Hematopoietic multipotent progenitor cell treated with erythropoietin and hydrocortisone succinate and interleukin-3 and kit ligand, for 15 days (in vitro differentiated cells): ENCODE measurements around the gene GLG1.
A peak's percentile ranks its signal among the peaks of the same experiment; 100 is the strongest.
"Not testable (repeated sequence)": the region's sequence is repeated elsewhere in the genome, so short reads cannot be mapped to it uniquely, and the experiment has no call there.

ENCODE experiments used
- DNase-seq: peaks from one replicate; pipeline ENCODE4 v3.0.0-alpha.2; 2015; ENCODE audit warnings: low spot score

The GLG1 gene

DNA sequence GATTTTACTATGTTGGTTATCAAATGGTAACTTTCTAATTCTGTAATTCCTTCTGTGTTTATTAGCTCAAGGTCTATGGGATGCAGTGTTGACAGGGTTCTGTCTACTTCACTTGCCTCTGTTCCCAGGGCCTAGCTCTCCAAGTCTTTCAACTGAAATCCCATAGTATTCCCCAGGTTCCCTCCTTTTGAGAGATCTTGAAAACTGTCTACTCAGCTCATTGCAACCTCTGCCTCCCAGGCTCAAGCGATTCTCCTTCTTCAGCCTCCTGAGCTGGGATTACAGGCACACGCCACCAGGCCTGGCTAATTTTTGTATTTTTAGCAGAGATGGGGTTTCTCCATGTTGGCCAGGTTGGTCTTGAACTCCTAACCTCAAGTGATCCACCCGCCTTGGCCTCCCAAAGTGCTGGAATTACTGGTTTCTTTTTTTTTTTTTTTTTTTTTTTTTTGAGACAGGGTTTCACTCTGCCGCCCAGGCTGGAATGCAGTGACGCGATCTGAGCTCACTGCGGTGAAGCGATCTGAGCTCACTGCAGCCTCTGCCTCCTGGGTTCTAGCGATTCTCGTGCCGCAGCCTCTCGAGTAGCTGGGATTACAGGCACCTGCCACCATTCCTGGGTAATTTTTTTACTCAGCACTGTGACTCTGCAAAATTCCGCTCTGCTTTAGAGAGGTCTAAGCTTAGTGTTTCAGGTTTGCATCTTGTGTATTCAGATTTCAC, 163.1 kb downstream of the GLG1 start:
- not testable (repeated sequence) for DNase-seq

- no peak for DNase-seq
Observed at GRCh38 chr16:74439685-74440084, 167.2 kb downstream of the GLG1 start.

GRCh38 chr16:74438492-74438979, 168.4 kb downstream of the GLG1 start:
- DNase-seq, result no peak

- DNase-seq, result no peak
Observed at GRCh38 chr16:74431516-74431915, 175.4 kb downstream of the GLG1 start.

- DNase-seq, result peak; percentile 49
Observed at GRCh38 chr16:74430036-74430712, 176.7 kb downstream of the GLG1 start.

DNA sequence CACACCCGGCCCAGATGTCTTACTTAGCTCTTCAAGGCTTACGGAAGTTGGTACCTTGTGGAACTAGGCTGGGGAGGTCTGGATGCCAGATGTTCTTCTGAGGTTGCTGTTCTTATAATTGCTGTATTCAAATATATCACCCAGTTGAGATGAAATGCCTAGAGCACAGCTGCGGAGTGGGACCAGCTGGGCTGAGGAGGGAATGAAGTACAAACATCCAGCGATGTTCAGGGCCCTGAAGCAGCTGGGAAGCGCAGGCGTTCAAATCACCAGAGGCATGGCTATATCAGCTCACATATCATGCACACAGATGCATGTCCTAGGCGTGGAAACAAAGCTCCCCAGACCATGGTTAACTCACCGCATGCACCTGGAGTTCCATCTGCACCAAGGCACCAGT, 178.4 kb downstream of the GLG1 start:
- DNase-seq, result not testable (repeated sequence)

DNA sequence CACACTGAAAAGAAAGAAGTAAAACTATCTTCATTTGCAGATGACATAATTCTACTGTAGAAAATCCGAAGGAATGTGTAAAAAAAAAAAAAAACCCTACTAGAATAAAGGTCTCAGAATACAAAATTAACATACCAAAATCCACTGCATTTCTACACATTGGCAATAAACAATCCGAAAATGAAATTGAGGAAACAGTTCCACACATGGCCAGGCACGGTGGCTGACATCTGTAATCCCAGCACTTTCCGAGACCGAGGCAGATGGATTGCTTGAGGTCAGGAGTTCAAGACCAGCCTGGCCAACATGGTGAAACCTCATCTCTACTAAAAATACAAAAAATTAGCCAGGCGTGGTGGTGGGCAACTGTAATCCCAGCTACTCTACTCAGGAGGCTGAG, 181.2 kb downstream of the GLG1 start:
- DNase-seq, result not testable (repeated sequence)

DNA sequence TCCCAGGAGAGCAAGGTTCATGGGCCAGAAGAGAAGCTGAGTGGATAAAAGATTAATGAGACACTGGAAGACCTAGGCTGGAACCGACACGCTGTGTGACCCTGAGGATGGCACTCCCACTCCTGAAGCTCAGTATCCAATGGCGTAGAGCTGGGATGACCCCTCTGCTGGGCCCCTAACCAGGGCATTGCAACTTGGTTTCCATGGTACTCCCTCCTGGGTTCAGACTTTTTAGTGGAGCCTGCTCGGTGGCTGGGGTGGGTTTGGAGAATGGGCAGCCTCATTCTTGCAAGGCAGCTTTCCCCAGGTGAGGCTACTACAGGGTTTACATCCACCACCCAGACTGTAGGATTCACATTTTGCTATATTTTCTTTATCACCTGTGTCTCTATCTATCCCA, 183.2 kb downstream of the GLG1 start:
- not testable (repeated sequence) for DNase-seq

DNA sequence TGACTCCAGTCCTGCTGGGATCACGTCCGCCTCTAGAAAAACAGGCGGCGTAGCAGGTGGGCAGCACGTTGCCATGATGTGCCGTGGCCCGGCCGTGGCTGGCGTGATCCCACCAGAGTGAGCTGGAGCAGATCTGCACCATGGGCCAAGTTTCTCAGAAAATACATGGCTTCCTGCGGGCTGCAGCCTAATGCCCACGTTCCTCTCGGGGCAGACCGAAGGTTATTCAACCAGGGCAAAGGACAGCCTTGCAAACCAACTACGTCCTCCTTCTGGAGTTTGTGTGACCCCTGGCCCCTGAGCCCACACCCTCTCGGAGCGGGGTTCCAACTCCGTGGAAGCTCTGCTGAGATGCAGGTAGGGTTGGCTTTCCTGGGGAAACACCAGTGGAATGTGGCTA, 184.8 kb downstream of the GLG1 start:
- DNase-seq, result not testable (repeated sequence)

DNA sequence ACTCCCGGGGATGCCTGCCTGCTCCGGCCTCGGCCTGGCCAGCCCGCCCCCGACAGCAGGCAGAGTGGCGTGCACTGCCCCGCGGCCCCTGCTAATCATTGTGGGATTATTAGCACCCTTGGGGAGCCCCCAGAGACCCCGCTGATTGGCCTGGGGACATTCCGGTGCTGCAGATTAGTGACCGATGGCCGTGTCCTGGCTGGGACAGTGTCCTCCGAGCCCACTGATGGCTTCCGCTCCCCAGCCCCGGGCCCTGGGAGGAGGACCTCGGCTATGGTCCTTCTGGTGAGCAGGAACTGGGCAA, 185.5 kb downstream of the GLG1 start:
- not testable (repeated sequence) for DNase-seq

GRCh38 chr16:74420612-74421481, 186.1 kb downstream of the GLG1 start, which contains the start of gene CLEC18B:
TSS of gene CLEC18B (minus strand) at chr16:74421478. CDS start at chr16:74421270, 208 bp downstream.
- not testable (repeated sequence) for DNase-seq

GRCh38 chr16:74419811-74420210, 187.1 kb downstream of the GLG1 start:
- DNase-seq, result not testable (repeated sequence)

DNA sequence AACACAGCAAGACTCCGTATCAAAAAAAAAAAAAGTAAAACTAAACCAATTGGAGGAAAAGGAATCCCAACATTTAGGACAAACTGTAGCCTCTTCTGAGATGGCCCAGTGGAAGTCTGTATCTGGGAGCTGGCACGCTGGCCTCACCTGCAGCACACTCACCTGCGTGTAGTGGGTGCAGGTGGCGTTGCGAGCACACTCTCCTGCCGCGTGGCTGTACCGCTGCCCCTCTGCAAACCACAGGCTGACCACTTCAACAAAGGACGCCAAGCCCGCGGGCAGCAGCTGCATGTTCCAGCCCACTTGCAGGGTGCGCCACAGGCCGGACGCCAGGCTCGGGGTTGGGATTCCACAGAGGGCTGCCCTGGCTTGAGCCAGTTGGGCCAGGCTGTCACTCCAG, 189.0 kb downstream of the GLG1 start:
- DNase-seq, result not testable (repeated sequence)

DNA sequence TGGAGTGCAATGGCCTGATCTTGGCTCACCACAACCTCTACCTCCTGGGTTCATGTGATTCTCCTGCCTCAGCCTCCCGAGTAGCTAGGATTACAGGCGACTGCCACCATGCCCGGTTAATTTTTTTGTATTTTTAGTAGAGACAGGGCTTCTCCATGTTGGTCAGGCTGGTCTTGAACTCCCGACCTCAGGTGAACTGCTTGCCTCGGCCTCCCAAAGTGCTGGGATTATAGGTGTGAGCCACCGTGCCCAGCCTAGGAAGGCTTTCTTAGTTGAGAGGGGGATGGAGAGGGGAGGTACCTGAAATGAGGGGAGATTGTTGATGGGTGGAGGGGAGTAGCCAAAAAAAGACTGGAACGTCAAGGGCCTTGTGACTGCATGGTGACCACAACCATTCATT, 193.0 kb downstream of the GLG1 start:
- DNase-seq, result not testable (repeated sequence)

DNA sequence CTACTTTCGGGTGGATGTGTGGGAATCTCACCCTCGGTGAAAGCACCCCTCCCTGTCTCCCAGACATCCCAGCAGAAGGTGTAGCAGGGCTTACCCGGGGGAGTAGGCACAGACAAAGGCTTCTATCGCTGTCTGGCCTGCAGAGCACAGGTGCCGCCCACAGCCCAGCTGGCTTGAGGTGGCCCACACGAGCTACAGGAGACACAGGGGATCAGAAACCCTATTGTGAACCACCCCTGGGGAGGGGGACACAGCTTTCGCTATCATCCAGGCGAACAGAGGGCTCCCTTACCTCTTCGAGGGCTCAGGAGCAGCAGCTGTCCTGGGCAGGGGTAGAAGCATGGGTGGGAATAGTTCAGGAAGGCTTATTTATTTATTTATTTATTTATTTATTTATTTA, 193.4 kb downstream of the GLG1 start:
- not testable (repeated sequence) for DNase-seq

DNA sequence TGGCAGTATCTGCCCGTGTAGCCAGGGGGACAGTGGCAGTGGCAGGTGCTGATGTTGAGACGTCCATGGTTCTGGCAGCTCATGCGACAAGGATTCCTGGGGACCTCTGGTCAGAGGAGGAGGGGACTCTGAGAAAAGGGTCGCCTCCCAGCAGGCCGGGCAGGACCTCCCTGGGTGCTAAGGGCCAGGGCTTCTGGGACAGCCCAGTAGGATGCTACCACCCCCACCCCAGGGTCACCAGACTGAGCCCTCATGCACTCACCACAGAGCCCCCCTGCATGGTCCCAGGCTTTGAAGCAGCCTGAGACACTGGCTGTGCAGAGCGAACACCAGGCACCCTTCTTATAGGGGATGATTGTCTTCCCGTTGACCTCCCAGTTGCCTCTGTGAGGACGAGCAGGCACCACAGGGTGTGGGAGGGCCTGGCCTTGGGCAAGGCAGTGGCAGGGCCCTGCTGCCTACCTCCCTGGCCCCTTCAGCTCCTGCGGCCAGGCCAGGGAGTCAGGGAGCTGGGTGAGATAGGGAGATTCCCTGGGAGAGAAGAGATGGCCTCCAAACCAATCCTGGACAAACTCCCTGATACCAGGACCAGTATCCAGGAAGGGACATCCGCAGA, 194.0 kb downstream of the GLG1 start:
- not testable (repeated sequence) for DNase-seq

- DNase-seq, result not testable (repeated sequence)
Observed at GRCh38 chr16:74412138-74412774, 194.7 kb downstream of the GLG1 start.

DNA sequence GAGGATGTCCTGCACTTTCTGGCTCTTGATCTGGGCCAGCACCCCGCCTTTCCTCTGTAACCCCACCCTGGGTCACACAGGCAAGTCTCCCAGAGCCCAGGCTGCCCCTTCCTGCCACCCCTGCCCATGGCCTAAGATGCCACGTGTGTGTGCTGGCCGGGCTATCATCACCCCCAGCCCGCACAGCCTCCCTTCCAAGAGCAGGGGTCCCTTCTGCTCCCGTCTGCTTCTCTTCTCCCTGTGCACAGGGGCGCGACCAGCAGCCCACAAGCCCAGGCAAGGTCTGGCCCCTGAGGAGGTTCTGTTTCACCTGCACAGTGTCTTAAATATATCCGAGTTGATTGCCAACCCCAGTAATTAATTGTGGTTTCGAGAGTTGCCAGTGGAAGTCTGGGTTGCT, 195.9 kb downstream of the GLG1 start:
- DNase-seq, result not testable (repeated sequence)

- not testable (repeated sequence) for DNase-seq
Observed at GRCh38 chr16:74410057-74410957, 196.6 kb downstream of the GLG1 start.
